GM12878 (cell line): ENCODE data around the gene FGF23. TPM values are rescaled to one million over a fixed set of nuclear protein-coding genes. Genes with fewer than 3 reads are reported as not detected.

Source experiments
- ASH2L ChIP-seq: fragments of 300-600, 200-600 bp; sonication (generic); IDR thresholded peaks from 2 replicates; pipeline ENCODE4 v1.6.1; 2017; ENCODE audit warnings: low read depth, mild to moderate bottlenecking, borderline replicate concordance
- BMI1 ChIP-seq: fragments of 450-650 bp; IDR thresholded peaks from 2 replicates; pipeline ENCODE4 v1.6.1; 2016; ENCODE audit warnings: mild to moderate bottlenecking, moderate library complexity, borderline replicate concordance
- EZH2 ChIP-seq: IDR thresholded peaks from 2 replicates; pipeline ENCODE4 v1.6.1; 2012; ENCODE audit warnings: low read depth, mild to moderate bottlenecking, control low read depth, inconsistent platforms, low read length, borderline replicate concordance; ENCODE audit not compliant: control insufficient read depth
- FOXM1 ChIP-seq: IDR thresholded peaks from 2 replicates; pipeline ENCODE4 v1.6.1; 2012; ENCODE audit warnings: low read depth, mild to moderate bottlenecking, inconsistent platforms, low read length, moderate library complexity
- HCFC1 ChIP-seq: fragments of 150-350 bp; IDR thresholded peaks from 2 replicates; pipeline ENCODE4 v1.6.1; 2014; ENCODE audit warnings: low read length
- NBN ChIP-seq: fragments of 450-650 bp; IDR thresholded peaks from 2 replicates; pipeline ENCODE4 v1.6.1; 2016
- PAX5 ChIP-seq: IDR thresholded peaks from 2 replicates; pipeline ENCODE4 v1.6.1; 2011; ENCODE audit warnings: low read depth, low read length, borderline replicate concordance
- RAD51 ChIP-seq: fragments of 450-650 bp; IDR thresholded peaks from 2 replicates; pipeline ENCODE4 v1.6.1; 2016; ENCODE audit warnings: moderate library complexity, mild to moderate bottlenecking, inconsistent platforms
- RBBP5 ChIP-seq: fragments of 200-600 bp; sonication (generic); conservative IDR thresholded peaks from 2 replicates; pipeline ENCODE4 v1.6.1; 2016
- REST ChIP-seq: IDR thresholded peaks from 2 replicates; pipeline ENCODE4 v1.6.1; 2012; ENCODE audit warnings: mild to moderate bottlenecking, low read depth, low read length
- SMARCA5 ChIP-seq: fragments of 450-650 bp; IDR thresholded peaks from 2 replicates; pipeline ENCODE4 v1.6.1; 2017; ENCODE audit warnings: mild to moderate bottlenecking
- SUPT20H ChIP-seq: IDR thresholded peaks from 2 replicates; pipeline ENCODE4 v1.6.1; 2011; ENCODE audit warnings: low read depth, mild to moderate bottlenecking, low read length, moderate library complexity, borderline replicate concordance; ENCODE audit not compliant: control insufficient read depth
- ZBTB40 ChIP-seq: fragments of 450-650 bp; IDR thresholded peaks from 2 replicates; pipeline ENCODE4 v1.6.1; 2016; ENCODE audit warnings: mild to moderate bottlenecking, moderate library complexity, borderline replicate concordance
- polyA plus RNA-seq, 11 experiments: library from polyadenylated mRNA; depleted of rRNA in 4 of 11; unstranded in 6 of 11; stranded (reverse) in 5 of 11; fragments of >200 nt; fragmentation: Nextera tagmentation in 4 of 11; fragmentation: Illumina TruSeq in 1 of 11; extraction: Ambion mirVana in 4 of 11; extraction: Trizol in 1 of 11; gene quantifications; 1 replicate in 1 of 11; 2 replicates in 10 of 11; pipeline versions ENCODE4 v1.2.1 to v1.2.3, GENCODE V29; 2011 to 2016; ENCODE audit warnings: inconsistent platforms in 2 of 11, missing spikeins in 2 of 11, low read depth in 1 of 11
- total RNA-seq, 4 experiments: library from RNA; depleted of rRNA in 3 of 4; stranded (reverse); fragments of >200 nt in 3 of 4; fragmentation: Illumina TruSeq in 1 of 4; extraction: Trizol in 1 of 4; gene quantifications; 2 replicates each; pipeline versions ENCODE4 v1.2.1 to v1.2.3, GENCODE V29; 2013 to 2021
- TF ChIP-seq, protein P1 (sequence below): fragments of 450-650 bp; IDR thresholded peaks from 2 replicates; pipeline ENCODE4 v1.6.1; 2016; ENCODE audit warnings: mild to moderate bottlenecking
- TF ChIP-seq, protein P2 (sequence below): fragments of 450-650 bp; IDR thresholded peaks from 2 replicates; pipeline ENCODE4 v1.6.1; 2017; ENCODE audit warnings: borderline replicate concordance

Gene FGF23
- total and polyA plus RNA-seq, 10 of the 15 experiments (the other 5 are each of a cell fraction or from before 2014, with no cell fraction given), result not detected

GRCh38 chr12:4320853-4321701, 58.4 kb downstream of the FGF23 start, which contains the start of gene TIGAR (continued):
- TF ChIP-seq HCFC1 (peak; percentile 41; the same call in 1 of the 2 replicates), NBN (peak; percentile 60; the same call in 1 of the 2 replicates), PAX5 (no peak), SMARCA5 (no peak), REST (no peak), FOXM1 (no peak), ZBTB40 (no peak), BMI1 (no peak), EZH2 (no peak), RAD51 (no peak), ASH2L (peak; percentile 70; the same call in 1 of the 2 replicates), RBBP5 (no peak), SUPT20H (no peak)
- TF ChIP-seq, protein P1, sequence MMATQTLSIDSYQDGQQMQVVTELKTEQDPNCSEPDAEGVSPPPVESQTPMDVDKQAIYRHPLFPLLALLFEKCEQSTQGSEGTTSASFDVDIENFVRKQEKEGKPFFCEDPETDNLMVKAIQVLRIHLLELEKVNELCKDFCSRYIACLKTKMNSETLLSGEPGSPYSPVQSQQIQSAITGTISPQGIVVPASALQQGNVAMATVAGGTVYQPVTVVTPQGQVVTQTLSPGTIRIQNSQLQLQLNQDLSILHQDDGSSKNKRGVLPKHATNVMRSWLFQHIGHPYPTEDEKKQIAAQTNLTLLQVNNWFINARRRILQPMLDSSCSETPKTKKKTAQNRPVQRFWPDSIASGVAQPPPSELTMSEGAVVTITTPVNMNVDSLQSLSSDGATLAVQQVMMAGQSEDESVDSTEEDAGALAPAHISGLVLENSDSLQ, result peak; percentile 67
- TF ChIP-seq, protein P2, sequence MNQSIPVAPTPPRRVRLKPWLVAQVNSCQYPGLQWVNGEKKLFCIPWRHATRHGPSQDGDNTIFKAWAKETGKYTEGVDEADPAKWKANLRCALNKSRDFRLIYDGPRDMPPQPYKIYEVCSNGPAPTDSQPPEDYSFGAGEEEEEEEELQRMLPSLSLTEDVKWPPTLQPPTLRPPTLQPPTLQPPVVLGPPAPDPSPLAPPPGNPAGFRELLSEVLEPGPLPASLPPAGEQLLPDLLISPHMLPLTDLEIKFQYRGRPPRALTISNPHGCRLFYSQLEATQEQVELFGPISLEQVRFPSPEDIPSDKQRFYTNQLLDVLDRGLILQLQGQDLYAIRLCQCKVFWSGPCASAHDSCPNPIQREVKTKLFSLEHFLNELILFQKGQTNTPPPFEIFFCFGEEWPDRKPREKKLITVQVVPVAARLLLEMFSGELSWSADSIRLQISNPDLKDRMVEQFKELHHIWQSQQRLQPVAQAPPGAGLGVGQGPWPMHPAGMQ, result no peak
